ENCODE data around the gene ERG. TPM values are rescaled to one million over a fixed set of nuclear protein-coding genes. Genes with fewer than 3 reads are reported as not detected.

Gene ERG
- total and polyA plus RNA-seq, 2 of the 8 experiments (the other 6 are each of a cell fraction or from before 2014, with no cell fraction given), result 1.0 to 3.0 TPM

- TF ChIP-seq ASH2L (IDR thresholded peaks at IDR 0.05; ENCODE audit: low read length), result no peak
- no peak for TF ChIP-seq SIN3A (conservative IDR thresholded peaks at IDR 0.05 in 1 of 2, IDR thresholded peaks at IDR 0.05 in 1 of 2; ENCODE audit: low read depth in 1 of 2, low read length in 2 of 2)
- TF ChIP-seq KDM1A (IDR thresholded peaks at IDR 0.05; ENCODE audit: borderline replicate concordance, low read length), result no peak
- TF ChIP-seq CHD7 (IDR thresholded peaks at IDR 0.05; ENCODE audit: insufficient replicate concordance, low read length), result no peak
- TF ChIP-seq SUZ12 (IDR thresholded peaks at IDR 0.05; ENCODE audit: low read length), result no peak
These were observed 109.5 kb downstream of the ERG start (continued) for GRCh38 chr21:38388647-38389353.

Data from H1 (cell line).